IMR-90 (cell line): ENCODE measurements around the gene AKAP13. TPM values are rescaled to one million over a fixed set of nuclear protein-coding genes. Genes with fewer than 3 reads are reported as not detected.

Source experiments
- ATAC-seq: fragments of 200-7000 bp; cut with Tn5 transposase; 2 replicates; pipeline ENCODE4 v1.9.1; 2020; ENCODE audit warnings: low read depth, mild to moderate bottlenecking, moderate library complexity
- BruUV-seq: library from RNA; stranded (reverse); fragments of 400-500 nt; replicated peaks from 2 replicates; lab custom pipeline; 2021; lab: Mats Ljungman, UMichigan
- CTCF ChIA-PET: fragments of 300-600 bp; formaldehyde crosslinking; extraction: SDS; loops from one replicate; lab custom pipeline; 2021; ENCODE audit warnings: antibody characterized with exemption; lab: Yijun Ruan, JAX
- POLR2A ChIA-PET: fragments of 300-600 bp; sonication (Branson Sonifier 250); formaldehyde crosslinking; loops from one replicate; lab custom pipeline; 2022; ENCODE audit warnings: antibody characterized with exemption; ENCODE audit not compliant: unreplicated experiment; lab: Charles Lee
- DNase-seq: peaks from one replicate; pipeline ENCODE4 v3.0.0; 2013
- H2AFZ ChIP-seq: replicated peaks from 2 replicates; pipeline ENCODE3; 2013; ENCODE audit warnings: low read length, mild to moderate bottlenecking; ENCODE audit not compliant: poor library complexity
- H2AK5ac ChIP-seq: 2 replicates; pipeline ENCODE4 v1.6.1; 2013; ENCODE audit warnings: low read depth, low read length, inconsistent platforms
- H2AK9ac ChIP-seq: replicated peaks from 2 replicates; pipeline ENCODE3; 2013; ENCODE audit warnings: mild to moderate bottlenecking, low read depth, low read length, moderate library complexity; ENCODE audit not compliant: poor library complexity
- H2BK120ac ChIP-seq: 2 replicates; pipeline ENCODE4 v1.6.1; 2013; ENCODE audit warnings: low read depth, low read length, inconsistent platforms
- H2BK15ac ChIP-seq: 3 replicates; pipeline ENCODE4 v1.6.1; 2013; ENCODE audit warnings: low read depth, low read length, inconsistent platforms
- H2BK20ac ChIP-seq: 2 replicates; pipeline ENCODE4 v1.6.1; 2013; ENCODE audit warnings: low read depth, mild to moderate bottlenecking, inconsistent platforms, low read length, moderate library complexity
- H2BK5ac ChIP-seq: 2 replicates; pipeline ENCODE4 v1.6.1; 2013; ENCODE audit warnings: mild to moderate bottlenecking, low read depth, low read length, inconsistent platforms; ENCODE audit not compliant: poor library complexity, severe bottlenecking
- H3K14ac ChIP-seq: replicated peaks from 2 replicates; pipeline ENCODE4 v1.6.1; 2013; ENCODE audit warnings: low read depth, low read length, inconsistent platforms
- H3K18ac ChIP-seq: 2 replicates; pipeline ENCODE4 v1.6.1; 2013; ENCODE audit warnings: low read depth, low read length, control low read depth
- H3K23ac ChIP-seq: 2 replicates; pipeline ENCODE4 v1.6.1; 2013; ENCODE audit warnings: low read depth, low read length, inconsistent platforms
- H3K27ac ChIP-seq: 2 replicates; pipeline ENCODE4 v1.5.1; 2013; ENCODE audit warnings: mild to moderate bottlenecking, control low read depth, low read length; ENCODE audit not compliant: insufficient read depth
- H3K27me3 ChIP-seq: 2 replicates; pipeline ENCODE4 v1.6.1; 2013; ENCODE audit warnings: low read length; ENCODE audit not compliant: control insufficient read depth, insufficient read depth
- H3K36me3 ChIP-seq: 2 replicates; pipeline ENCODE4 v1.6.1; 2013; ENCODE audit warnings: low read length, mixed read lengths; ENCODE audit not compliant: control insufficient read depth, insufficient read depth
- H3K4ac ChIP-seq: 2 replicates; pipeline ENCODE4 v1.6.1; 2013; ENCODE audit warnings: low read depth, low read length, inconsistent platforms
- H3K4me1 ChIP-seq: 2 replicates; pipeline ENCODE4 v1.6.1; 2013; ENCODE audit warnings: low read length, mixed read lengths; ENCODE audit not compliant: control insufficient read depth, insufficient read depth
- H3K4me2 ChIP-seq: 2 replicates; pipeline ENCODE4 v1.6.1; 2013; ENCODE audit warnings: low read depth, mild to moderate bottlenecking, control low read depth, low read length, moderate library complexity
- H3K4me3 ChIP-seq: 2 replicates; pipeline ENCODE4 v1.5.1; 2013; ENCODE audit warnings: low read depth, mild to moderate bottlenecking, control low read depth, low read length, moderate library complexity; ENCODE audit not compliant: insufficient read depth
- H3K56ac ChIP-seq: 2 replicates; pipeline ENCODE4 v1.6.1; 2013; ENCODE audit warnings: low read length, inconsistent platforms; ENCODE audit not compliant: insufficient read depth; ENCODE audit errors: extremely low read depth
- H3K79me1 ChIP-seq, 2 experiments: 2 replicates each; pipeline ENCODE4 v1.6.1; 2013; ENCODE audit warnings: low read length in 2 of 2, inconsistent platforms in 1 of 2, low read depth in 1 of 2
- H3K9ac ChIP-seq: 2 replicates; pipeline ENCODE4 v1.6.1; 2013; ENCODE audit warnings: low read depth, low read length, control low read depth
- H3K9me1 ChIP-seq: 2 replicates; pipeline ENCODE4 v1.6.1; 2013; ENCODE audit warnings: low read length, inconsistent platforms; ENCODE audit not compliant: insufficient read depth
- H3K9me3 ChIP-seq: 2 replicates; pipeline ENCODE4 v1.6.1; 2013; ENCODE audit warnings: low read length; ENCODE audit not compliant: control insufficient read depth, insufficient read depth
- H4K20me1 ChIP-seq: 2 replicates; pipeline ENCODE4 v1.6.1; 2013; ENCODE audit warnings: low read length, inconsistent platforms; ENCODE audit not compliant: insufficient read depth
- H4K5ac ChIP-seq: 2 replicates; pipeline ENCODE4 v1.6.1; 2013; ENCODE audit warnings: mild to moderate bottlenecking, low read depth, low read length, control low read depth
- H4K8ac ChIP-seq, 2 experiments: 2 replicates each; pipeline ENCODE4 v1.6.1; 2013; ENCODE audit warnings: low read depth in 2 of 2, low read length in 2 of 2, control low read depth in 1 of 2, inconsistent platforms in 1 of 2
- H4K91ac ChIP-seq: 2 replicates; pipeline ENCODE4 v1.6.1; 2013; ENCODE audit warnings: low read depth, low read length, inconsistent platforms; ENCODE audit not compliant: insufficient read depth
- BHLHE40 ChIP-seq: fragments of 150-350 bp; IDR thresholded peaks from 2 replicates; pipeline ENCODE4 v1.6.1; 2016; ENCODE audit warnings: mild to moderate bottlenecking, low read depth, low read length
- CEBPB ChIP-seq: IDR thresholded peaks from 2 replicates; pipeline ENCODE4 v1.6.1; 2012; ENCODE audit warnings: low read depth, low read length, improper control_type of control experiment
- CHD1 ChIP-seq: IDR thresholded peaks from 2 replicates; pipeline ENCODE4 v1.6.1; 2012; ENCODE audit warnings: low read depth, low read length, improper control_type of control experiment
- ELK1 ChIP-seq: fragments of 150-350 bp; IDR thresholded peaks from 2 replicates; pipeline ENCODE4 v1.6.1; 2016; ENCODE audit warnings: low read depth, mild to moderate bottlenecking, low read length, moderate library complexity, borderline replicate concordance
- FOS ChIP-seq: fragments of 150-350 bp; IDR thresholded peaks from 2 replicates; pipeline ENCODE4 v1.6.1; 2016; ENCODE audit warnings: low read depth, low read length
- MAFK ChIP-seq: IDR thresholded peaks from 2 replicates; pipeline ENCODE4 v1.6.1; 2012; ENCODE audit warnings: low read depth, low read length, improper control_type of control experiment
- MAZ ChIP-seq: IDR thresholded peaks from 2 replicates; pipeline ENCODE4 v1.6.1; 2012; ENCODE audit warnings: low read depth, mild to moderate bottlenecking, low read length, improper control_type of control experiment, moderate library complexity, borderline replicate concordance
- MXI1 ChIP-seq: IDR thresholded peaks from 2 replicates; pipeline ENCODE4 v1.6.1; 2012; ENCODE audit warnings: low read depth, mild to moderate bottlenecking, low read length, moderate library complexity, borderline replicate concordance
- NFE2L2 ChIP-seq: fragments of 150-350 bp; IDR thresholded peaks from 2 replicates; pipeline ENCODE4 v1.6.1; 2016; ENCODE audit warnings: low read depth, mild to moderate bottlenecking, low read length
- RAD21 ChIP-seq: IDR thresholded peaks from 2 replicates; pipeline ENCODE4 v1.6.1; 2012; ENCODE audit warnings: low read length, improper control_type of control experiment
- RCOR1 ChIP-seq: IDR thresholded peaks from 2 replicates; pipeline ENCODE4 v1.6.1; 2012; ENCODE audit warnings: mild to moderate bottlenecking, low read length, improper control_type of control experiment; ENCODE audit not compliant: insufficient replicate concordance
- SMC3 ChIP-seq: fragments of 150-350 bp; IDR thresholded peaks from 2 replicates; pipeline ENCODE4 v1.6.1; 2016; ENCODE audit warnings: low read depth, mild to moderate bottlenecking, antibody characterized with exemption, low read length, moderate library complexity
- USF2 ChIP-seq: fragments of 150-350 bp; IDR thresholded peaks from 2 replicates; pipeline ENCODE4 v1.6.1; 2017; ENCODE audit warnings: mild to moderate bottlenecking, antibody characterized with exemption, low read length, low read depth
- dilution Hi-C: fragments of 300-500 bp; cut with HindIII; formaldehyde crosslinking; loops from one replicate; pipeline ENCODE4 v1.14.3; 2018; ENCODE audit warnings: low sequenced_read_pairs; ENCODE audit not compliant: unreplicated experiment
- in situ Hi-C: fragments of 300-500 bp; cut with MboI; formaldehyde crosslinking; loops from 3 replicates; pipeline ENCODE4 v1.14.3; 2019; ENCODE audit warnings: low sequenced_read_pairs, inconsistent platforms, mixed read lengths
- intact Hi-C: fragments of 100-400 bp; cut with micrococcal nuclease; formaldehyde crosslinking; loops from 2 replicates; pipeline ENCODE4 v1.10.0; 2022
- polyA plus RNA-seq, 3 experiments: library from polyadenylated mRNA; depleted of rRNA; stranded (reverse); fragments of >200 nt; gene quantifications; 2 replicates each; pipeline ENCODE4 v1.2.3, GENCODE V29; 2012; ENCODE audit warnings: low replicate concordance in 1 of 3
- total RNA-seq: library from RNA; depleted of rRNA; stranded (reverse); fragments of >200 nt; gene quantifications from 2 replicates; pipeline ENCODE4 v1.2.3, GENCODE V29; 2012

The AKAP13 gene
- total and polyA plus RNA-seq, 2 of the 4 experiments (the other 2 are of a cell fraction), result 10.4 to 46.4 TPM

GRCh38 chr15:85733416-85733815, 353.0 kb downstream of the AKAP13 start:
- Histone ChIP-seq H3K9ac (no peak overlapping the region), H2BK5ac (no peak overlapping the region), H4K8ac (no peak overlapping the region), H3K79me1 (peaks cover 0 to 3% of the 10 kb centered on the region in 2 experiments; a peak in 1 of 4 replicates), H4K20me1 (no peaks in the 10 kb centered on the region), H3K18ac (no peak overlapping the region), H3K27ac (no peak overlapping the region), H2AFZ (no peak overlapping the region), H3K14ac (no peak overlapping the region), H3K9me3 (peaks cover 3% of the 10 kb centered on the region), H4K91ac (no peak overlapping the region), H3K4ac (no peak overlapping the region), H3K23ac (no peak overlapping the region), H3K36me3 (peaks cover 21% of the 10 kb centered on the region), H2BK120ac (no peak overlapping the region), H3K27me3 (no peaks in the 10 kb centered on the region), H2AK5ac (no peak overlapping the region), H3K9me1 (no peaks in the 10 kb centered on the region), H3K56ac (no peak overlapping the region), H4K5ac (no peak overlapping the region), H3K4me2 (no peak overlapping the region), H3K4me3 (no peak overlapping the region), H2BK20ac (no peak overlapping the region), H2AK9ac (no peak overlapping the region), H3K4me1 (no peaks in the 10 kb centered on the region), H2BK15ac (no peak overlapping the region)
- BruUV-seq, result no TSS peak
- in situ Hi-C loops (loop anchor here (5.0 kb wide), 1 partner anchor 99 kb away; no protein-coding TSS in a partner anchor), intact Hi-C loops (no loop called here), dilution Hi-C loops (no loop called here)
- ATAC-seq (no peak), DNase-seq (no peak)
- CTCF ChIA-PET, result interaction anchor here (0.7 kb wide), 1 partner anchor 8 kb away, joined by 4 read pairs; no protein-coding TSS in a partner anchor
- TF ChIP-seq SMC3, result no peak
- no peak for TF ChIP-seq CEBPB
- TF ChIP-seq MAZ, result no peak
- TF ChIP-seq ELK1, result no peak
- TF ChIP-seq MAFK, result no peak
- TF ChIP-seq RAD21, result no peak
- no peak for TF ChIP-seq BHLHE40
- no peak for TF ChIP-seq NFE2L2
- no peak for TF ChIP-seq MXI1
- no peak for TF ChIP-seq FOS
- no peak for TF ChIP-seq RCOR1
- no peak for TF ChIP-seq USF2
- TF ChIP-seq CHD1, result no peak
- POLR2A ChIA-PET, result no interaction called here
